NCI-H226 (cell line): ENCODE results near the gene PEX5L.
A peak's percentile ranks its signal among the peaks of the same experiment; 100 is the strongest.
"Not testable (repeated sequence)": the region's sequence is repeated elsewhere in the genome, so short reads cannot be mapped to it uniquely, and the experiment has no call there.

Experiments used
- DNase-seq: peaks from one replicate; pipeline ENCODE4 v3.0.0-alpha.2; 2015

Gene PEX5L

DNA sequence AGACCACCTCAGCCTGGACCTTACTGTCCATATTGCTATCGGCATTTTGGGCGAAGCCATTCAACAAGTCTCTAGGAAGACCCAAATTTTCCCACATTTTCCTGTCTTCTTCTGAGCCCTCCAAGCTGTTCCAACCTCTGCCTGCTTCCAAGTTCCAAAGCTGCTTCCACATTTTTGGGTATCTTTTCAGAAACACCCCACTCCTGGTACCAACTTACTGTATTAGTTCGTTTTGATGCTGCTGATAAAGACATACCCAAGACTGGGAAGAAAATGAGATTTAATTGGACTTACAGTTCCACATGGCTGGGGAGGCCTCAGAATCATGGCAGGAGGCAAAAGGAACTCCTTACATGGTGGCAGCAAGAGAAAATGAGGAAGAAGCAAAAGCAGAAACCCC, 28.4 kb downstream of the PEX5L start:
- DNase-seq, result not testable (repeated sequence)

DNA sequence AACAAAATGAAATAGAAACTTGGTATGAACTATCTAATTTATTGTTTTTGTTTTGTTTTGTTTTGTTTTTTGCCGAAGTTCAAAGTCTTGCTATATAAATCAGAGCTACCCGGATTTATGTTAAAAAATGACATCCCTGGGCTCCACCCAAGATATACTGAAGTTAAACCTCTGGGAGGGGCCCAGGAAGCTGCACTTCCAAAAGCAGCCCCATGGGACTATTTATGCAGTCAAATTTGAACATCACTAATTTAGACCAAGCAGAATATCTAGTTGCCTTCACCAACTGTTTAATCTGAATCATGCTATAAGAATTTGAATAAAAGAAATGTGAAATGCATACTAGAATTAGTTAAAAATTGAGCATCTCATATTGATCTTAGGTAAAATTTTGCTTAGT, 32.2 kb downstream of the PEX5L start:
- DNase-seq, result no peak

DNA sequence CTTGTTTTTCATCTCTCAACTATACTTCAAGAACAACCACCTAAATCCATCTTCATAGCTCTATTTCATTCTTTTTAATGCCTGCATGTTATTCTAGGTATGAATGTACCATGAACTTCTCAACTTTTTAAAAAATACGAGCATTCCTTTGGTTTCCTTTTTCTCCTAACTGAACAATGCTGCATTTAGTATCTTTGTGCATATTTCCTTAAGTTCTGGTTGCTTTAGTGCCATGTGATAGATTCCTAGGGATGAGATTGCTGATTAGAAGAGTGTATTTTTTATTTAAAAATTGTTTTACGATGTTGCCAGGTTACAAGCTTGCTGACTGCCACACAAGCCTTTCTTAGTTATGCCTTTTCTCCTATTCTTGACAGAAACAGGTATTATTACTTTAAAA, 34.7 kb downstream of the PEX5L start:
- no peak for DNase-seq

DNA sequence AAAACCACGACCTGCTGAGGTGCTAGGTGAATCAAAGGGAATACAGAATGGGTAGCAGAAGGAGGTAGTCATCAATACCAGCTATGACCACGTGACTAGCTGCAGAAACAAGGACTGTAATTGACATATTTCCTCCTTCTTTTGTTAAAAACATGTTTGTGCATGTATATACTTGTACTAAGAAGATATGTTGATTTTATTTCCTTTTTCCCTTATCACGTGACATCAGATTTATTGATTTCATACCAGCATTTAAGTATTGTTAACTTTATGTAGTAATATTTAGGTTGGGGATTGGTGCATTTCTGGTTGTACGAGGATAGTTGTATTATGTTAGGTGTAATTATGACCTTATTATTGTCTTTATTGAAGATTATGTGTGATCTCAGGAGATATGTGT, 36.2 kb downstream of the PEX5L start:
- peak; percentile 2 for DNase-seq

DNA sequence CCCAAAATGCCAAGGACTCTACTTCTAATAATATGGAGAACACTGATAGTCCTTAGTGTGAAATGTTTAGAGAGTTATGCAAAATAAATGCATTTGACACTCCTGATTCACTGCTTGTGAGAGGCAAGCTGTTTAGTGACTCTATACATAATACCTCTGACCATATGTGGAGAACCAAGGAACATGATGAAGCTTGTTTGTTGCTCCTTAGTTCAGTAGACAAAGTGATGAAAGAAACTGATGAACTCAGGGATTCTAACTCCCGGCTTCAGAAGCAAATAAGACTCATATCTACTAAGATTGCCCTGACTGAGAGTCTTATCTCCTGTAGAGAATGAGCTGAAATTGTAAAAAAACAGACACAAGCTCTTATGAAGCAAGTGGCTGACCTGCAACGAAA, 41.3 kb downstream of the PEX5L start:
- no peak for DNase-seq

DNA sequence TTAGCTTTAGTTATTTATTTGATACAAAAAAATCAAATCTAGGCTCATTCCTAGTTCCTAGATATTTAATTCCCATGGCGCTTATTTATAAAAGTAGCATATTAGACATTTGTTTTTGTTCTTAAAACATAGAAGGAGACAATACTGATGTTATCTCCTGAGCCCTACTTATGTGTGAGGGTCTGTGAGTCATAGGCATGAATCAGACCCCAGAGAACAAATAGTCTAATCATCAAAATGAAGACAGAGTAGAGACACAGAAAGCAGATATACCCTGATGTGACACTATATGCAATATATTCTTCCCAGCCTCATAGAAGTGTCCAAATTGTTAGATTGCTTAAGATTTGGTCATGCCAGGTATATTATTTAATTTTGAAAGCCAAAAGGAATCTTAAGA, 44.9 kb downstream of the PEX5L start:
- DNase-seq, result no peak

DNA sequence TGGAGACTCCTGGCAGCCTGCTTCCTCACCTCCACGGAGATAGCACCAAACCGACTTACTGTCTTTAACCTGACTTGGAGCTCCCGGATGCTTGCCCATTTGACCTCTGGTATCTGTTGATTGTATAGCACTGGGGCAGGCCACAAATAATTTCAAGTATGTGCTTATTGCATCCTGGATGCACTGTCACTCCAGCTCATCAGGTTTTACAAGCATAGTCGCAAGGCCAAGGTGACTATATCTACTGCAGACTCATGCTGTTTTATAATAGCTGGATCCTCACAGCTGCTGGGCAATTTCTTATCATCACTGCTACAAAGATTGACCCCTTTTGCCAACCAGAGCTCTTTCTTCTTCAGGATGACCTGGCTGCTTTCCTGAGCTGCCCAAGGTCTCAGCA, 45.6 kb downstream of the PEX5L start:
- DNase-seq, result no peak

DNA sequence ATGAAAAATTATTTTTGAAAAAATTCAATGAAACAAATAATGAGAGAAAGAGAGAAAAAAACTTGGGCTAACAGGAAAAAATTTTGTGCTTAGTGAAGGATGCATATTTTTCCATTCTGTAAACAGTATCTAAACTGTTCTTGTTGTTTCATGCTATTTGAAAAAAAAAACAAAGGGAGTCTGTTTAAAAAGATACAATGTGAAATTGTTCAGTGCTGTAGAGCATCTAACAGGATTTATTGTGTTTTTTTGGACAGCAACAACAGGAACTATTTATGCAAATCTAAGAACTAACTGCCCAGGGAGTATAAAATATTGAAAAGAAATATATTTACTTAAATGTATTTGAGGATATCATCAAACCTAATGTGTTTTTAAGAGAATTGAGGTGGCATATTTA, 55.1 kb downstream of the PEX5L start:
- no peak for DNase-seq

DNA sequence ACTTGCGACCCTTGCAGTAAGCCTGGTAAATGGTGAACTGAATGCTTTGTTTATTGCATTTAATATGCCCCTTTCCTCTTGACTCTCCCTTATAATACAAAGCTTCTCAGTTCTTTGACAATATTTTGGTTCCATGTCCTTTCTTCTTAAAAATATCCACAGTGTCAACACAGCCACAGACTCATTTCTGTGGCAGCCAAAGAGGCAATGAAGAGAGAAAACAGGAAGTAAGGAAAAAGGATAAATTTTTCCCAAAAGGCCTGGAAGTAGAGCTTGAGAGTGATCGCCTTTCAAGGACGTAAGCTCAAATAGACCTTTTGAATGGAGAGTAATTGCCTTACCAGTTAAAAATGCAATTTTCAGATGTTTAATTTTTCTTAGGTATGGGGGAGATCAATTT, 59.4 kb downstream of the PEX5L start:
- DNase-seq, result no peak

DNA sequence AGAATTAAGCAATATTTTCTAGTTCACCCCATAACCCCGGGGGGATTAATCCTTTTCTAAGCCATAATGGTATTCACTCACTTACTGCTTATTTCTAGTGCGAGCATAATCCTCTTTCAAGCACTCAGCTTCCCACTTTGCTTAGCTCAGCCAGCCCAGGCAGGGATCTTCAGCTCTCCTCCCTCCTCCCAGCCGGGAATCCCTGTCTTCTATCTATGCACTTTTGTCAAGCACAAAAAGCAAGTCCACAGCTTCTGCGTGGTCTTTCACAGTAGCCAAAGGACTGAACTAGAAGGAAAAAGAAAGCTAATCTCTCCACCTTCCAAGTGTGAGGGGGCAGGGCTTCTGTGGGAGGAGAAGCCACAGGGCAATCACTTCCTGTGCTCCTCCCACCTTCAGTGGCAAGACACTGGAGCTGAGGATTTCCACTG, 62.8 kb downstream of the PEX5L start:
- no peak for DNase-seq

DNA sequence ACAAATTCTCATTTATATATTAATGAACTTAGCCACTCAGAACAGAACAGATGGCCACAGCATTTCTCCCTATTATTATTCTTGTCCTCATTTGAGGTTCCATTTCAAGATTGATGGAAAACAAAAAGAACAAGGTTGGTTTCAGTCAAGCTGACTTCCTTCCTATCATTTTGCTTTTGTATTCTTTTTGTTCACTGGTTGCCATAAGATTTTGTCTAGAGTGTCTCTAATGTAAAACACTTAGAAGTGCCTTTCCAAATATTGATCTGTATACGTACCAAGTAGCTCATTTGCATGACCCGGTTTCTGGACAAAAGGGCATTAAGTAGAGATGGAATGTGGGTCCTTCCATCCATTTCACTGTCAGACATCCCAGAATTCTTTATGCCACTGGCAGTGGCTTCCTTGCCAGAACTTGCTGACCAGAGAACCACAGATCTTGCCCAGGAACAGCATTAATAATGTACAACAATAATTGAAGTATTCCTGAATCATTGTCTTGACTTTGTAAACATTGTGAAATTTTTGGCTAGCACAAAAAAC, 63.8 kb downstream of the PEX5L start:
- no peak for DNase-seq

DNA sequence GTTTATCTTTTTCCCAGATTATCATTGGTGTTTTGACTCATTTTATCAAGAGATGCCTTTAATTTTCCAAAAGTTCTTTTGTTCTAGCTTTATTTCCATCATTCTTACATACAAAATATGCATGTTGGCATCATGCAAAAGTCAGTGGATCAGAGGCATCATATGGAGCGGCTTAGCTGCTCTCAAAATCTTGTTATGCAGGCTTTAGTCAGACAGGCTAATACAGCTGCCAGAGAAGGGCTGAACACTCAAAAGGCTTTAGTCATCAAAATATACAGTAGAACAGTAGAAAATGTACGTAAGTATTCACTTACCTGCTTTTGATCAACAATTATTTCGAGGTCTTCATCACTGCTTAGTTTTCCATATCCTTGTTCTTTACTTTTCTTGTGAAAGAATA, 65.5 kb downstream of the PEX5L start:
- DNase-seq, result peak; percentile 12

DNA sequence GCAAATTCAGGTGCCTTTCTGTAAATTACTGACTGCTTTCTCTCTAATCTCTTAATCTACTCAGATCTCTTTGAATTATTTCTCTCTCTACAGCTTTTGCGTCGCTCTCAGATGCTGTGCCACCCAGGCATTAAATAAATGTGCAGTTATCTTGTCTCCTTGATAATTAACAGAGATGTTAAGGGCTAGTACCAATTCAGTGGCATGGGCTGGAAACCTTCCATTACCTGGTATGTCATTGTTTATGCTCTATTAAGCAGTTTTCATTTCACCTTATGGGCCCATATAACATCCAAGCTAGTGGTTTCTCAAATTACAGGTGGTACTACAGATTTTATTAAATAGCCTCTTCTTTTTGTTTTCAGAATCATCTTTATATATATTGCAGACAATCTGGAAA, 66.0 kb downstream of the PEX5L start:
- no peak for DNase-seq

DNA sequence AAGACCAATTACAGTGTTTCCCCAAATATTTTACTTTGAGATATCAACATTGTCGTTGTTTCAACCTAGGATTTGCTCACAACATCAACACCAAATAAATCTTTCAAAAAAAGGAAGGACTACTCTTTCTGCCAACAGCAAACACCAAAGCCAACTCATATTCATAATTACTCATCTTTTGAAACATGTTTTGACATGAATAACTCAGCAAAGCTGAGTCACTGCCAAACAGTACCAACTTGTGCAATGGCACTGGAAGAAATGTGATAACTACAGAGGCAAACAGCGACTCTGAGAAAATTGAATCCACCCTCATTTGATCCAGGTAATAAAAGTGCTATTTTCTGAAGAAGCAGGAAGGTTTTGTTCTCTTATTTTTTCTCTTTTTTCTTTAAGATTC, 67.2 kb downstream of the PEX5L start:
- peak; percentile 88 for DNase-seq

DNA sequence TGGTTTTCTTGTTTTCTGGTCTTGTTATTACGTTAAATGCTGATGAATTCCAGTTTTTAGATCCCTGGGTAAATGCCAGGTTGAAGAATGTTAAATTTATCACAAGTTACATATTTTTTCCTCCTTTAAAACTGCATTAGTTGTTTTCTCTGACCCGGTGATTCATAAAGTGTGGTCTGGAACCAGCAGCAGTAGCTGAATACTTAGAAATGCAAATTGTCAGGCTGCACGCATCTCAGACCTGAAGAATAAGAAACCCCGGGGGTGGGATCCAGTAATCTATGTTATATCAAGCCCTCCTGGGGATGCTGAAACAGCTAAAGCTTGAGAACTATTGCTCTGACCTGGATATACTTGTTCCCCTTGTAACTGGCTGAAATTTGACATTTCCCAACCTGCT, 69.1 kb downstream of the PEX5L start:
- peak; percentile 67 for DNase-seq

DNA sequence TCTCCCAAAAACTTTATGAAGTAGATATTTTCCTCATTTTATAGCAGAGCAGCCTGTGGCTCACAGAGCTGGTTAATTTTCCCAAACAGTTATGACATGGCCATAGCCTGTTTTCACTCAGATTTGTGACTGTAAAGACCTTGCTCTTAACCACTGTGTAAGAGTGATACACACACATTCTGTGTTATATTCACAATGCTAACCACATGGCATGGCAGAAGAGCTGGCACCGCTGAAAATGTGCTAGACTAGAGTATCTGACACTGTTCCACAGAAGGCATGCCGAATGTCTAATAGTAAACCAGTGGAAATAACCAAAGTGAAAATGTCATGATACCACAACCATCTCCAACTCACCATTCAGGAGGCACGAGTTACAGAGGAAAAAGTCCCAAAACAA, 71.8 kb downstream of the PEX5L start:
- DNase-seq, result no peak

DNA sequence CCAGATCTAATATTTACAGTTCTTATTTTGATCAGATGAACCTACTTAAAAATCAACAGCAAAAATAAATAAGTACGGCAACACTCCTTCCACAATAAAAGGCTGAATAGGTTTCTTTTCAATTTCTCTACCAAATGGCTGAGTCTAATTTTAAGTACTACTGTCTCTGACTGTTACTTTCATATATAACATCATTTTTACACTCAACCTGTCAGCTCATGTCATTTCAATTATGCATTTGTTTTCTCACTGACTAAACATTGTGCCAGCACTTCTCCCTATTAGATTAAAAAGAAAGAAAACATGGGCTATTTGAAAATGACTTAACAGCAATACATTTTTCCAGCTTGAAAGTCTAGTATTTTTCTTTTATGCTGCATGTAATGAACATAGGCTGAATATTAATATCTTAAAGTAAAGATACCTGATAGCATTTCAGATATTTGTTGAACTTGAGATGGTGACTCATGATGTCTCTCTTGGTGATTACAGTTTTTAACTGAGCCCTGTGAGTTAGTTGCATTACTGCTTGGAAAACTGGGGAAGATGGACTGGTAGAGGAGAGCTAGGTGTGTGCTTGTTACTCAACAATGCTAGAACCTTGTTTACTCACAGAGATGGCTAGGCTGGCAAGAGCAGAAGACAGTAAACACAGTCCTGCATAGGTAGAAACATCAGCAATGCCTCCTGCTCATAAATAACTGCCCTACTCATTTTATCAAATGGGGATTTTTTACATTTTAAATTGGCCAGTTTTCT, 73.9 kb downstream of the PEX5L start:
- DNase-seq, result peak; percentile 5

DNA sequence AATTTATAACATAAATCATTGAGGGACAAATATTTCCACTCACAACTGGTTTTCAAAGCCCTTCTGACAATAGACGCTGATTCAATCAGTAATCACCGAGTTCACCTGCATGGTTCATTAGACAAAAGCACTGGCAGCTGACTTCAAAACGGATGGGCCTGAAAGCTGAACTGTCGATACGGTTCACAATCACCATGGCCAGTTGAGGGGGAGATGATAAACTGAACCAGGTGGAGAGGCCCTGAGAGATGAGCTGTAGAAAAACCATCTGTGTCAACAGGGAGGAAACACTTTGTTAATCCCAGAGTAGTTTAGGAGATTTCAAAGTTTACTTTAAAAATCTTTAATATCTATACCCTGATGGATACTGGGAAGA, 75.0 kb downstream of the PEX5L start:
- no peak for DNase-seq

DNA sequence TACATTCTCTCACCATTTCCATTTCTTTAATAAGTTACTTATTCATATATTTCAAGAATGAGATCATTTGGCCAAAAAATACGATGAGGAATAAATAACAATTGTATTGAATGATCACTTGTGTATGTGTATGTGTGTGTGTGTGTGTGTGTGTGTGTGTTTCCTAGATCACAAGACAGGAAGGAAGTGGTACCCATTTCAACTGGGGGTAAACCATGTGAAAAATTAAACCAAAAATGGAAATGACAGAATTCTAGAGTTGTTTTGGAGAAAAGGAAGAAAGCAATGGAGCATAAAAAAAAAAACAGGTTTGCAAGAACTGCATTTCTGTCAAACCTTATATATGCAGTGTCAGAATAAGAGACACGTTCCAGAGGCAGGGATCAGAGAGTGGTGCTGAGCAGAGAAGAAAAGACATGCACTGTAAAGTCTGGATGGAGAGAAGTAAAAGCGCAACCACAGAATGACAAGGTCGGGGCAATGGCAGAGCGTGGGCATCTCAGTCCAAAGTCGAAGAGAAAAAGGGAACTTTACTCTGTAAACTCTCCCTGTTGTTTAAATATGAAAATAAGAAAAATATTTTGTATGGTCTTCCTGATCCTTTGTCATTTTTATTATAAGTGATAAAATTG, 75.5 kb downstream of the PEX5L start:
- DNase-seq, result no peak

DNA sequence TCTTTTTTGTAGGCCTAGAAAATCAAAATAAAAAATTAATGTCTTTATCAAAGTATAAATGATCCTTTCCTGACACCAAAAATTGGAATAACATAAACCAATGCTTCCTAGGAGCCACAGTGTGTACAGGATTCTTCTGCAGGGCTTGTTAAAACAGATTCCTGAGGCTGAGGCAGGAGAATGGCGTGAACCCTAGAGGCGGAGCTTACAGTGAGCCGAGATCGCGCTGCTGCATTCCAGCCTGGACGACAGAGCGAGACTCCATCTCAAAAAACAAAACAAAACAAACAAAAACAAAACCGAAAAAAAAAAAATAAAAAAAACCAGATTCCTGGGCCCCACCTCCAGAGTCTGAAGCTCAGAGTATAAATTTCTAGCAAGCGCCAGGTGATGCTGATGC, 78.0 kb downstream of the PEX5L start:
- no peak for DNase-seq

DNA sequence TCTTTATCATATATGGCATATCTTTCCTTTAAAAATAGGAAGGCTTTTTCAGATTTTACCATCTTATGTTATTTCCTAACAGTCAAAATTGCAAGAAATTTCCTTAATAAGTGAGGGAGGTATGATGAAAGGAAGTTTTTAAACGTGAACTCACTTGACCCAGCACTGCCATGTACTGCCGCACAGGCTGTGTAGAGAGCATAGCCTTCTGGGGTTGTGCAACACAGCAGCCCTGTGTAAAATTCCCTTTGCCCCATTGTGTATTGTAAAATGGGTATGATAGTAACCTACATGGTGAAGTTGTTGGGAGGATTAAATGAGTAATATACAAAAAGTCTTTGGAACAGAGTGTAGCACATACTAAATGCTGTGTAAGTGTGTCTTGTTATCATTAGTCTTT, 78.6 kb downstream of the PEX5L start:
- no peak for DNase-seq

DNA sequence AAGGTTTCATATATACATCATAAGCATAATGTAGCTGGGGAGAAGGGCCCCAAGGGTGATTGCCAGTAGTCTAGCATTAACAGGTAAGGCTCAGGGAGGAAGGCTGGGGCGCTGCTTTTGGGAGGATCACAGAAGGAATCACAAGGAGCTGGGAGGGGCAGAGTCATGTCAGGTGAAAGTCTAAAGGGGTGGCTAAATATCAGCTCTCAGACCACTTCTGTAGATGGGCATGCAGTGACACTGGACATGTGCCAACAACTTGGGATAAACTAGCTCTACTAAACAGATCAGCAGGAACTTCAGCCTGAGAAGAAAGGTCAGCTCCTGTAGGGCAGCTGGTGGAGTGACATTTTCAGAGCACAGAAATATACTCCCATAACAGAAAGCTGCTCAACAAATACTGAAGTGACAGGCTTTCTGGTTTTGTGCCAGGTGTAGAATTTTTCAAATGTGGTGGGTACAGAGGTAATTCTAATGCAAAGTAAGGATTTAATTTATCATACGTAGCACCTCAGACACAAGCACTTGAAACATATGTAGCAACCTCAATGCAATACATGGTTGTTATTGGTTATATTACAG, 79.4 kb downstream of the PEX5L start:
- no peak for DNase-seq

DNA sequence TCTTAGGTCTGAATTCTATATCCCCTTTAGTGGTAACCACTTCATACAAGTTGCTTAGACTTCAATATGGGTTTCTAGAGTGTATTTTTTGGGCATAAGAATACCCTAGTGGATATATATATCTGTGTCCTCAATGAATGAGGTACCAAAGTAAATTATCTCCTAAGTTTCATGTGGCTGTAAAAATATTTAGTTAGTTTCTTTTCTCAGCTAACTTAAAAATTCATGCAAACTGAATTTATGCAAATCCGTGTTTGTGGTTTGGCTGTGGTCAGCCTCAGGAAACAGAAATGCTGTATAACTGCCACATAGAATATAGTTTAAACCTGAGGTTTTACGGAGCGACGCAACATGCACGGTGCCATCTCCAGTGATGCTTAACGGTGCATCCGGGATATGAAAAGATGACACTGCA, 80.3 kb downstream of the PEX5L start:
- DNase-seq, result no peak

DNA sequence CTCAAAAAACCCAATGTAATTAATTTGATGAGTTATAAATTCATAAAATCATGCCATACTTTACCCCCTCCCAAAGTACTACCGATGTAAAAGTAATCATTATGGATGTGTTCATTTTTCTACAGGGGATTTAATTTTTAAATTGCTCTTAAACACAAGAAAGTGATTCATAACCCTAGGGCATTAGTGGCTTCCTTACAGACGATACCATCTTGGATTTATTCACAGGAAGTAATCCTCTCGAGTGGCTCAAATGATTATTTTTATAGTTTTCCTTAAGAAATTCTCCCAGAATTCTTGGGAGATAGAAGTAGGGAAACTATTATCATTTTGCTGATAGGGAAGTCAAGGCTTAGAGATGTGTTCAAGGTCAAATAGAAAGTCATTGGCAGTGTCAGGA, 80.9 kb downstream of the PEX5L start:
- DNase-seq, result no peak
